H1 (cell line): ENCODE data around the gene PDE4B.

ENCODE experiments used
- CREB1 ChIP-seq: IDR thresholded peaks from 2 replicates; pipeline ENCODE4 v1.6.1; 2012; ENCODE audit warnings: inconsistent platforms
- NANOG ChIP-seq: IDR thresholded peaks from 2 replicates; pipeline ENCODE4 v1.6.1; 2011; ENCODE audit warnings: low read length, low read depth, mild to moderate bottlenecking, inconsistent platforms; ENCODE audit not compliant: insufficient read depth, poor library complexity, severe bottlenecking
- POLR2A ChIP-seq, 2 experiments: IDR thresholded peaks; 1 replicate in 1 of 2; 2 replicates in 1 of 2; pipeline ENCODE4 v1.6.1; 2011; ENCODE audit warnings: low read depth in 2 of 2, low read length in 2 of 2, mild to moderate bottlenecking in 2 of 2; ENCODE audit errors: control extremely low read depth in 1 of 2
- RFX5 ChIP-seq: IDR thresholded peaks from 2 replicates; pipeline ENCODE4 v1.6.1; 2011; ENCODE audit warnings: low read depth, low read length, improper control_type of control experiment, borderline replicate concordance
- YY1 ChIP-seq: IDR thresholded peaks from 2 replicates; pipeline ENCODE4 v1.6.1; 2011; ENCODE audit warnings: low read depth, mild to moderate bottlenecking, low read length
- TF ChIP-seq, protein P1 (sequence below), 3 experiments: IDR thresholded peaks; 1 replicate in 2 of 3; 2 replicates in 1 of 3; pipeline versions ENCODE4 v1.5.1 to v1.6.1; 2011; ENCODE audit warnings: low read length in 3 of 3, mild to moderate bottlenecking in 3 of 3, inconsistent platforms in 2 of 3, low read depth in 1 of 3, moderate library complexity in 1 of 3; ENCODE audit not compliant: insufficient read depth in 1 of 3; ENCODE audit errors: control extremely low read depth in 1 of 3

DNA sequence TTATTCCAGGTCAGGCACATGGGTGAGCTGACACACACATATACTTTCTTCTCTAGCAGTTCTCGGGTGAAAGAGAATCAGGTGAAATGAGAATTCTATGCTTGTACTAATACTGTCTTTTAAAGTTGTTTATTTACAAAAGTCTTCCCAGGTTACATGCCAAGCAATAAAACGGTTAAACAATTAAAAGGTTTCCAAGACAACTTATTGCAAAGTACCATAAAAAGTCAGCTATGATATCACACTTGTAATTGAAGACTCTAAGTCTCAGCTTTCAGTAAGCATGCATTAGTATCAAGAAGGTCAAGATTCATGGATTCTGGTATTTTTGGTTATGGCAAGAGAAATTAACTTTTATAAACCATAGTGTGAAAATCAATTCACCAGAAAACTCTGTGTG lies 171.4 kb downstream of the PDE4B start:
- TF ChIP-seq RFX5 = no peak
- TF ChIP-seq POLR2A (IDR thresholded peaks at IDR 0.05; ENCODE audit: control extremely low read depth in 1 of 2, low read depth in 2 of 2, low read length in 2 of 2) = no peak
- no peak for TF ChIP-seq CREB1
- no peak for TF ChIP-seq YY1
- TF ChIP-seq NANOG = no peak
- TF ChIP-seq, protein P1, sequence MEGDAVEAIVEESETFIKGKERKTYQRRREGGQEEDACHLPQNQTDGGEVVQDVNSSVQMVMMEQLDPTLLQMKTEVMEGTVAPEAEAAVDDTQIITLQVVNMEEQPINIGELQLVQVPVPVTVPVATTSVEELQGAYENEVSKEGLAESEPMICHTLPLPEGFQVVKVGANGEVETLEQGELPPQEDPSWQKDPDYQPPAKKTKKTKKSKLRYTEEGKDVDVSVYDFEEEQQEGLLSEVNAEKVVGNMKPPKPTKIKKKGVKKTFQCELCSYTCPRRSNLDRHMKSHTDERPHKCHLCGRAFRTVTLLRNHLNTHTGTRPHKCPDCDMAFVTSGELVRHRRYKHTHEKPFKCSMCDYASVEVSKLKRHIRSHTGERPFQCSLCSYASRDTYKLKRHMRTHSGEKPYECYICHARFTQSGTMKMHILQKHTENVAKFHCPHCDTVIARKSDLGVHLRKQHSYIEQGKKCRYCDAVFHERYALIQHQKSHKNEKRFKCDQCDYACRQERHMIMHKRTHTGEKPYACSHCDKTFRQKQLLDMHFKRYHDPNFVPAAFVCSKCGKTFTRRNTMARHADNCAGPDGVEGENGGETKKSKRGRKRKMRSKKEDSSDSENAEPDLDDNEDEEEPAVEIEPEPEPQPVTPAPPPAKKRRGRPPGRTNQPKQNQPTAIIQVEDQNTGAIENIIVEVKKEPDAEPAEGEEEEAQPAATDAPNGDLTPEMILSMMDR (IDR thresholded peaks at IDR 0.05; ENCODE audit: control extremely low read depth in 1 of 3, insufficient read depth in 1 of 3, low read depth in 1 of 3, low read length in 3 of 3) = no peak
